Prostate gland (tissue), 2 donors: ENCODE results near the gene TMEM184C. TPM values are rescaled to one million over a fixed set of nuclear protein-coding genes. Genes with fewer than 3 reads are reported as not detected.

Experiments
- DNase-seq: peaks from one replicate; pipeline ENCODE4 v3.0.0-alpha.2; 2019; ENCODE audit warnings: low spot score
- H3K27ac ChIP-seq, 2 donors: fragments of 200-600 bp; sonication (generic); 2 replicates each; pipeline ENCODE4 v1.5.1; 2017 to 2019
- H3K27me3 ChIP-seq: fragments of 200-600 bp; sonication (generic); replicated peaks from 2 replicates; pipeline ENCODE4 v1.5.1; 2019; ENCODE audit not compliant: insufficient read depth
- H3K36me3 ChIP-seq, 2 donors: fragments of 200-600 bp; sonication (generic); 1 replicate in 1 of 2; 2 replicates in 1 of 2; pipeline versions ENCODE4 v1.5.1 to v1.8.1; 2017 to 2019
- H3K4me1 ChIP-seq: fragments of 200-600 bp; sonication (generic); replicated peaks from 2 replicates; pipeline ENCODE4 v1.5.1; 2019
- H3K4me3 ChIP-seq, 2 donors: fragments of 200-600 bp; sonication (generic); 2 replicates each; pipeline ENCODE4 v1.5.1; 2017 to 2019
- H3K9me3 ChIP-seq: fragments of 200-600 bp; sonication (generic); 2 replicates; pipeline ENCODE4 v1.5.1; 2017
- POLR2A ChIP-seq: fragments of 450-650 bp; IDR thresholded peaks from one replicate; pipeline ENCODE4 v1.6.1; 2016; ENCODE audit warnings: antibody characterized with exemption, mild to moderate bottlenecking
- POLR2AphosphoS5 ChIP-seq: sonication (generic); formaldehyde crosslinking; IDR thresholded peaks from one replicate; pipeline ENCODE4 v1.6.1; 2017; ENCODE audit warnings: antibody characterized with exemption
- WGBS: methylation state at CpG from one replicate; pipeline ENCODE4 v1.1.5; 2018; 5-methylcytosine and 5-hydroxymethylcytosine counted together
- intact Hi-C: fragments of 100-400 bp; cut with DNase I; formaldehyde crosslinking; loops from one replicate; pipeline ENCODE4 v1.14.2; 2022
- total RNA-seq, 2 donors: library from RNA; depleted of rRNA; stranded (reverse); fragments of >200 nt; gene quantifications; one replicate each; pipeline ENCODE4 v1.1.0, GENCODE V29; 2016
- TF ChIP-seq, protein P1 (sequence below), 4 experiments: fragments of 200-600 bp in 2 of 4; fragments of 450-650 bp in 2 of 4; sonication (generic) in 2 of 4; IDR thresholded peaks; 1 replicate in 3 of 4; 2 replicates in 1 of 4; pipeline ENCODE4 v1.5.1; 2016 to 2019; ENCODE audit warnings: antibody characterized with exemption in 4 of 4, mild to moderate bottlenecking in 2 of 4, moderate library complexity in 2 of 4

Gene TMEM184C
- 10 to 100 TPM; 34.7 to 48.0 TPM for total RNA-seq

DNA sequence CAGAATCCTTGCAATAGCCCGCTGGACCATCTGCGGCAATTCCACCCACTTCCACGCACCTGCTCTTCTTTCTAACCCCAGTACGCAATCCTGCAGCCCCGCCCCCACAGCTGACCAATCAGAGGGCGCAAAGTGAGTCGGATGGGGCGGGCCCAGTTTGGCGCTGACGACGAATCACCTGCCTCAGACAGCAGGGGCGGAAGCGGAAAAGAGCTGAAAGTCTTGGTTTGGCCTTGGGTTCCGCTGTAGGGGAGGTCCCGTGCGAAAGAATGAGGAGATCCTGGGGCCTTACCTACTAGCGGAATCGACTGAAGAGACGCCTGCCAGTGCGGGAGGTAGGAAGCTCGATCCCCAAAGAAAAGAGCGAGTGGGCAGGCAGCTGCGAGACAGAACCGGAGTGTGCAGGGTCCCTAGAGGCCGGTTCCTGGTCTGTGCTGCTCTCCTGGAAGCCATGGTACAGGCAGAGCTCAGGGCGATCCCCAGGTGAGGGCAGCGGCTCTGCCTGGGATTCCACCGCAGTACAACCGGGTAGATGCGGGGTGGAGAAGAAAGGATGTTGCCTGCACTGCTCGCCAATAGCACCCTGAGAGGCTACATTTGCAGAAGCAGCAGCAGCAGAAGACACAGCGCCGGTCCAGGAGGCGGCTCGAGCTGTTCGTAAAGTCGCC lies at the start of gene TMEM184C:
TSS of gene TMEM184C (plus strand) at position 225 of the 668 bp plus-strand sequence. CDS start 560 bp downstream, outside the sequence.
- peak; percentile 98 for DNase-seq
- no peaks in the 10 kb centered on the region for H3K27me3 ChIP-seq
- TF ChIP-seq POLR2AphosphoS5 (peak; percentile 95), POLR2A (peak; percentile 68)
- TF ChIP-seq, protein P1, sequence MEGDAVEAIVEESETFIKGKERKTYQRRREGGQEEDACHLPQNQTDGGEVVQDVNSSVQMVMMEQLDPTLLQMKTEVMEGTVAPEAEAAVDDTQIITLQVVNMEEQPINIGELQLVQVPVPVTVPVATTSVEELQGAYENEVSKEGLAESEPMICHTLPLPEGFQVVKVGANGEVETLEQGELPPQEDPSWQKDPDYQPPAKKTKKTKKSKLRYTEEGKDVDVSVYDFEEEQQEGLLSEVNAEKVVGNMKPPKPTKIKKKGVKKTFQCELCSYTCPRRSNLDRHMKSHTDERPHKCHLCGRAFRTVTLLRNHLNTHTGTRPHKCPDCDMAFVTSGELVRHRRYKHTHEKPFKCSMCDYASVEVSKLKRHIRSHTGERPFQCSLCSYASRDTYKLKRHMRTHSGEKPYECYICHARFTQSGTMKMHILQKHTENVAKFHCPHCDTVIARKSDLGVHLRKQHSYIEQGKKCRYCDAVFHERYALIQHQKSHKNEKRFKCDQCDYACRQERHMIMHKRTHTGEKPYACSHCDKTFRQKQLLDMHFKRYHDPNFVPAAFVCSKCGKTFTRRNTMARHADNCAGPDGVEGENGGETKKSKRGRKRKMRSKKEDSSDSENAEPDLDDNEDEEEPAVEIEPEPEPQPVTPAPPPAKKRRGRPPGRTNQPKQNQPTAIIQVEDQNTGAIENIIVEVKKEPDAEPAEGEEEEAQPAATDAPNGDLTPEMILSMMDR (IDR thresholded peaks at IDR 0.05), result peak in 1 of 4 experiments; percentile 20
- no peaks in the 10 kb centered on the region for H3K4me1 ChIP-seq
- no peaks in the 10 kb centered on the region for H3K36me3 ChIP-seq
- intact Hi-C loops, result loop anchor here (10.0 kb wide), 1 partner anchor 247 kb away; no protein-coding TSS in a partner anchor
- peak within 1 kb of the TSS; percentile 74 to 85 for H3K27ac ChIP-seq
- WGBS, result 0% methylated on average over 37 of the region's 37 CpGs
- peak within 1 kb of the TSS; percentile 70 to 71 for H3K4me3 ChIP-seq
- H3K9me3 ChIP-seq, result no peaks in the 10 kb centered on the region

- 21% methylated on average over 4 of the region's 4 CpGs for WGBS
- Histone ChIP-seq H3K9me3 (no peaks in the 10 kb centered on the region), H3K27me3 (no peaks in the 10 kb centered on the region), H3K4me1 (no peaks in the 10 kb centered on the region), H3K4me3 (no peak overlapping the region), H3K36me3 (no peaks in the 10 kb centered on the region), H3K27ac (peak overlapping the region; percentile 5 to 20)
- TF ChIP-seq POLR2A (no peak), POLR2AphosphoS5 (no peak)
- TF ChIP-seq, protein P1 (IDR thresholded peaks at IDR 0.05), result no peak
- intact Hi-C loops, result no loop called here
- no peak for DNase-seq
These were observed 46.6 kb upstream of the TMEM184C start for GRCh38 chr4:147570616-147571015.

- no peaks in the 10 kb centered on the region for H3K27me3 ChIP-seq
- H3K4me1 ChIP-seq, result no peaks in the 10 kb centered on the region
- intact Hi-C loops, result no loop called here
- no peaks in the 10 kb centered on the region for H3K9me3 ChIP-seq
- H3K36me3 ChIP-seq, result no peaks in the 10 kb centered on the region
- TF ChIP-seq, protein P1 (IDR thresholded peaks at IDR 0.05), result no peak
- TF ChIP-seq POLR2AphosphoS5 (peak; percentile 6), POLR2A (no peak)
- 30% methylated on average over 5 of the region's 5 CpGs for WGBS
- no peak overlapping the region for H3K4me3 ChIP-seq
- DNase-seq, result no peak
- peak overlapping the region; percentile 5 to 20 for H3K27ac ChIP-seq
These were observed 46.0 kb upstream of the TMEM184C start for GRCh38 chr4:147571036-147571770.

DNA sequence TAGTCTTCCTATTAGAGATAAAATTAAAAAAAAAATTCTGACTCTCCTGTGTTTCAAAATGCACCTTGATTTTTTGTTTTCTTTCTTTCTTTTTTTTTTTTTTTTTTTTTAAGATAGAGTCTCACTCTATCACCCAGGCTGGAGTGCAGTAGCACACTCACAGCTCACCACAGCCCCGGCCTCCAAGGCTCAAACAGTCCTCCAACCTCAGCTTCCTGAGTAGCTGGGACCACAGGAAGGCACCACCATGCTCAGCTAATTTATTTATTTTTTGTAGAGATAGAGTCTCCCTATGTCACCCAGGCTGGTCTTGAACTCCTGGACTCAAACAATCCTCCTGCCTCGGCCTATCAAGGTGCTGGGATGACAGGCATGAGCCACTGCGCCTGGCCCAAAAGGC lies 41.1 kb upstream of the TMEM184C start:
- intact Hi-C loops, result no loop called here
- H3K9me3 ChIP-seq, result no peaks in the 10 kb centered on the region
- WGBS, result 95% methylated on average over 3 of the region's 3 CpGs
- H3K27ac ChIP-seq, result no peak overlapping the region
- no peak overlapping the region for H3K4me3 ChIP-seq
- TF ChIP-seq POLR2AphosphoS5, result no peak
- TF ChIP-seq, protein P1 (IDR thresholded peaks at IDR 0.05), result no peak
- TF ChIP-seq POLR2A, result no peak
- H3K27me3 ChIP-seq, result no peaks in the 10 kb centered on the region
- no peaks in the 10 kb centered on the region for H3K36me3 ChIP-seq
- H3K4me1 ChIP-seq, result no peaks in the 10 kb centered on the region
- DNase-seq, result no peak
